Keratinocyte (primary cell): ENCODE data around the gene TAS2R43.

ENCODE experiments used
- CTCF ChIP-seq, 3 experiments: IDR thresholded peaks in 1 of 3; conservative IDR thresholded peaks in 1 of 3; optimal IDR thresholded peaks in 1 of 3; 2 replicates in 2 of 3; 3 replicates in 1 of 3; pipeline versions ENCODE3 to v1.5.1; 2011; ENCODE audit warnings: low read length in 3 of 3, mild to moderate bottlenecking in 3 of 3, moderate library complexity in 2 of 3, control low read depth in 1 of 3, inconsistent platforms in 1 of 3; ENCODE audit not compliant: insufficient read depth in 2 of 3; ENCODE audit errors: extremely low read depth in 1 of 3
- EZH2 ChIP-seq: IDR thresholded peaks from one replicate; pipeline ENCODE4 v1.6.1; 2012; ENCODE audit warnings: inconsistent platforms, mild to moderate bottlenecking, low read length, moderate library complexity

- TF ChIP-seq CTCF (optimal IDR thresholded peaks at IDR 0.05 in 1 of 3, IDR thresholded peaks at IDR 0.05 in 1 of 3, conservative IDR thresholded peaks at IDR 0.05 in 1 of 3; ENCODE audit: extremely low read depth in 1 of 3, insufficient read depth in 2 of 3, low read length in 3 of 3): no peak
- no peak for TF ChIP-seq EZH2
Observed at GRCh38 chr12:11071414-11071813, 20.7 kb downstream of the TAS2R43 start.
